ENCODE results near the gene REXO2. TPM values are rescaled to one million over a fixed set of nuclear protein-coding genes. Genes with fewer than 3 reads are reported as not detected.

The REXO2 gene
- polyA plus RNA-seq, 4 donors: 114 to 127 (median 116) TPM

DNA sequence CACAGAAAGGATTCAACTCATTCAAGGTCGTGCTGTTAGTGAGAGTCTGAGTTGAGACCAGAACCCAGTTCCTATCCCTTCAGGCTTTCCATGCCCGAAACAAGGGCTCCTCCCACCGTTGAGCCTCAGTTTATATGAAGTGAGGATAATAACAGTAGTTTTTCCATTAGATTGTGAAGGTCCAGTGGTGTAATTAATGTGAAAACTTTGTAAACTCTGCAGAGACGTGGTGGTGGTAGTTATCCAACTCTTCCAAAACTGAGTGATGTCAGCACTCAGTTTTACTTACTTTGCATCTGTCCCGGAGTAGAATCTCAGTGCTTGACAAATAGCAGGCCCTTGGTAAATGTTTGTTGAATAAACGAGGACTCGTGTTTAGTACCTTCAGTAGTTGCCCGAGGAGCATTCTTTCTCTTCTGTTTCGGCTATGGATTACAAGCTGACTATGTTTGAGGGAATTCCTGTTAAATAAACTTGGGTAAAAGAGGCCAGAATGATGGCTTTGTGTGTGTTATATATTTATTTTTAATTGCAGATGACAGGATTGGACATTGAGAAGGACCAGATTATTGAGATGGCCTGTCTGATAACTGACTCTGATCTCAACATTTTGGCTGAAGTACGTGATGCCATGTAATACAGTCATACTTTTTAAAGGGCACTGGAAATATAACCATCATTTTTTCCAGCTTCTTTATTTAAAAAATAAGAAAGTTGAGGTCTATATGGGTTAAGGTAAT lies 1.0 kb downstream of the REXO2 start:
- no peak for DNase-seq (ENCODE audit: low read depth in 4 of 4, low spot score in 3 of 4)

GRCh38 chr11:114440971-114441763 lies 1.9 kb downstream of the REXO2 start:
- no peak for DNase-seq (ENCODE audit: low read depth in 4 of 4, low spot score in 3 of 4)

GRCh38 chr11:114441921-114442320 lies 2.7 kb downstream of the REXO2 start:
- DNase-seq (ENCODE audit: low read depth in 4 of 4, low spot score in 3 of 4): no peak

DNA sequence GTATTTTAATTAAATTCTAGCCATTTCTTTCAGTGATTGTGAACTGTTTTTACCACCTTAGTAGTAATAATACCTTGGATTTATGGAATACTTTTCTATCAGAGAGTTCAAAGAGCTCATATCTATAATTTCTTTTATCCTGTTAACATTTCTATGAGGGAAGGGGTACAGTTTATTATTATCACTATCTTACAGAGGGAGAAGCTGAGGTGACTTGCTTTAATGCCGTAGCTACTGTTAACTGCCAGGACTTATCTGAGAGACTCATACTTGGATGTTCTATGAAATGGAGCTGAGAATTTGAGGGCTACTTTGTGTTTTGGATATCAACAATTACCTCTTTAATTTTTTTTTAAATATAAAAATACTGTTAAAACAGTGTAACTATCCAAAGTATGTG lies 3.3 kb downstream of the REXO2 start:
- no peak for DNase-seq (ENCODE audit: low read depth in 4 of 4, low spot score in 3 of 4)

DNA sequence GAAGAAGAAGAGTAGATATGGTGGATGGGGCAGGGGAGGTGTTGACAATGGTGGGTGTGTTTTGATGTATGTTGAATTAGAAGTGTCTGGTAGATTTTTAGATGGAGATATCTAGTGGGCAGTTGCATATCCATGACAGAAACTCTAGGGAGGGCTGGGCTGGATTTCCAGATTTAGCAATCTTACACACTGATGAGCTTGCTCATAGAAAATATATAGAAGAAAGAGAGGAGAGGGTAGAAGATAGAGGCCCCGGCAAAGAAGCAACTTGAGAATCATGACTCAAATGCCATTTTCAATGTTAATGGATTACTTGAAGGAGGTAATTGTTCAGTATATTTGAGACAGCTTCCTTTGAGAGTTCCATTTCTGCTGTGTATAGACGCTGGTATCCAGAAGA lies 8.2 kb downstream of the REXO2 start:
- no peak for DNase-seq (ENCODE audit: low read depth in 4 of 4, low spot score in 3 of 4)

- no peak for DNase-seq (ENCODE audit: low read depth in 4 of 4, low spot score in 3 of 4)
Observed at GRCh38 chr11:114447892-114448291, 8.6 kb downstream of the REXO2 start.

- DNase-seq (ENCODE audit: low read depth in 4 of 4, low spot score in 3 of 4): no peak
Observed at GRCh38 chr11:114448749-114449482, 9.6 kb downstream of the REXO2 start.

- DNase-seq (ENCODE audit: low read depth in 4 of 4, low spot score in 3 of 4): no peak
Observed at GRCh38 chr11:114449845-114450244, 10.6 kb downstream of the REXO2 start.

DNA sequence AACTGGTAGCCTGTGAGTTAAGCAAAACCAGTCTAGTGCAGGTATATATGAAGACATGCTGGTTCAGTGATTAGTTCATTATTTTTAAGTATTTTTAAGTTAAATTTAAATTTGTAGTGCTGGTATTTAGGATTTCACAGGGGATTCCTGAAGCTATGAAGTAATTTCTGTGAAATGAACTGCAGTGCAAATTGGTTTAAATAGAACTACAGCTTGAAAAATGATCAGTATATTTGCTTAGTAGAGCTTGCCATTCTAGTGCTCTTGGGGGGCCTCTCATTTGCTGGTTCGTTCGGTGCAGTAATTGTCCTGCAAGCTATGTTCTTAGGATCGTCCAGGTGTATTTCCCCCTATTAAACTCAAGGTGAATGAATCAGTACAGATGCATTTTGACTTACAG lies 13.1 kb downstream of the REXO2 start:
- no peak for DNase-seq (ENCODE audit: low read depth in 4 of 4, low spot score in 3 of 4)

- DNase-seq (ENCODE audit: low read depth in 4 of 4, low spot score in 3 of 4): no peak
Observed at GRCh38 chr11:114463999-114464398, 24.7 kb downstream of the REXO2 start.

- DNase-seq (ENCODE audit: low read depth in 4 of 4, low spot score in 3 of 4): no peak
Observed at GRCh38 chr11:114466742-114467141, 27.5 kb downstream of the REXO2 start.

DNA sequence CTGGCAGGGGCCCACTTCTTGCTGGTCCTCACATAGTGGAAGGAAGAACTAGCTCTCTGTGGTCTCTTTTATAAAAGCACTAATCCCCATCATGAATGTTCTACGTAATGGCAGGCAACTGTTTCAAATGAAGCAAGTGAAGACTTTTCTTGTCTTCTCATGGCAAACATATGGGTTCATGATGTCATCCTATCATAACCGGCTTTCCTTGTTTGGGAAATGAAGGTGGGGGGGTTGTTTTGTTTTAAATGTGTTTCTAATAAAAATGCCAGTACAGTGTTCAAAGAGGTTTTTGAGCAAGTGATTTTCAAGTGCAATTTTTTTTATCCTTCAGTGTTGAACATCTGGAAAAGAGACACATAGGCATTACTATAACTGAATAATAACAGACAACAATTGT lies 33.4 kb downstream of the REXO2 start:
- no peak for DNase-seq (ENCODE audit: low read depth in 4 of 4, low spot score in 3 of 4)

- no peak for DNase-seq (ENCODE audit: low read depth in 4 of 4, low spot score in 3 of 4)
Observed at GRCh38 chr11:114478001-114478410, 38.7 kb downstream of the REXO2 start.

GRCh38 chr11:114478768-114479167 lies 39.5 kb downstream of the REXO2 start:
- no peak for DNase-seq (ENCODE audit: low read depth in 4 of 4, low spot score in 3 of 4)

DNA sequence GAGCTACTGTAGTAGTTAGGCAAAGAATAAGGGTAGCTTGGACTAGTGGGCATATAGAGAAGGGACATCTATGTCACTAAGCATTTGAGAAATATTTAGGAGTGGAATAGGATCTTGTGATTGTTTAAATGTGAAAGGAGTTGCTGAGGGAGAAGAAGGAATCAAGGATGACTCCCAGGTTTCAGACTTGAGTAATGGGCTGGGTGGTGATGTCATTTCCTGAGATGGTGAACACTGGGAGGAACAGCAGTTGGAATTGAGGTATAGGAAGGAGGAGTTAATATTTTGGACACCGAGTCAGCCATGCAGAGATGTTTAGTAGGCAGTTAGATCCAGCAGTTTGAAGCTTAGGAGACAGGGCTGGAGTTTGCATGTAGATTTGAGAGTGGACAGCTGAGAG lies 40.1 kb downstream of the REXO2 start:
- DNase-seq (ENCODE audit: low read depth in 4 of 4, low spot score in 3 of 4): no peak

DNA sequence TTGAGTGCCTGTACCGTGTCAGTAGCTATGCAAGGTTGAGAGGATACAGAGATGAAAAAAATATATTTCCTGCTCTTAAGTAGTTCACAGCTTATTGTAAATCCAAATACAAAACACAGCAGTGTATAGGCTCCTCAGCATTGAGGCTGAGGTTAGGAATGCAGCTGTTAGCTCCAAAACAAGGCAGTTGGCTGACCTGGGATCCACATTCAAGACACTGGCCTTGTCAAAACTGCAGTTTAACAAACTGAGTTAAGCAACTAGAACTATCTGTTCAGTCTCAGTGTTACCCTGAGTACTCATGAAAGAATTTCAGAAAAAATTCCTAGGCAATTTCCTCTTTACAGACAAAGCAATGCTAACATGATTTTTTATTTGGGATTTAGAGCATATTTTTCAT lies 42.8 kb downstream of the REXO2 start:
- DNase-seq (ENCODE audit: low read depth in 4 of 4, low spot score in 3 of 4): no peak

DNA sequence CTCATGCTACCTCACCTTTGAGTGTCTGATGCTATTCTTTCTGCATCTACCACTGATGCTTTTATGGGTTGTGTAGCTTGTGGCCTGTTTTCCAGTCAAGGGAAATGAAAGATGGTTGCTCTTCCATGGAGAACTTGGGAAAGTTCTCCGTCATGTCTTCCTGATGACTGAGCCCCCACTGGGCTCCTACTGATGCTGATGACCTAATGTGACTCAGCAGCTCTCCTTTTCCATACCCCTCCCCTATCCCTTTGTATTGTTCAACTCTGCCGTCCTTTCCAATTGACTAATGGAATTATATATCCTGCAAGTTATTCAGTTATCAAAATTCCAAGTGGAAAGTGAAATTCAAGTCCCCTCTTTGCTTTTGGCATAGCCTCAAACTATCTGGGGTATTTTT lies 44.7 kb downstream of the REXO2 start:
- DNase-seq (ENCODE audit: low read depth in 4 of 4, low spot score in 3 of 4): no peak

DNA sequence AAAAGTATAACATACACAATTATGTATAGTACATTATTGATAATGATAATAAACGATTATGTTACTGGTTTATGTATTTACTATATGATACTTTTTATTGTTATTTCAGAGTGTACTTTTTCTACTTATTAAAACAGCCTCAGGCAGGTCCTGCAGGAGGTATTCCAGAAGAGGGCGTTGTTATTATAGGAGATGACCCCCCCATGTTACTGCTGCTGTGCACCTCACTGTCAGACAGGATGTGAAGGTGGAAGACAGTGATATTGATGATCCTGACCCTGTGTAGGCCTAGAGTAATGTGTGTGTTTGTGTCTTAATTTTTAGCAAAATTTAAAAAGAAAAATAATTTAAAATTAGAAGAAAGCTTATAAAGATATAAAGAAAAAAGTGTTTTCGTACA lies 57.6 kb downstream of the REXO2 start:
- DNase-seq (ENCODE audit: low read depth in 4 of 4, low spot score in 3 of 4): no peak

GRCh38 chr11:114499756-114500155 lies 60.5 kb downstream of the REXO2 start:
- no peak for DNase-seq (ENCODE audit: low read depth in 4 of 4, low spot score in 3 of 4)
